WTC11 (cell line): ENCODE data around the gene CCDC24. TPM values are rescaled to one million over a fixed set of nuclear protein-coding genes. Genes with fewer than 3 reads are reported as not detected.

Source experiments
- ATAC-seq: fragments of 200-7000 bp; cut with Tn5 transposase; 2 replicates; pipeline ENCODE4 v1.10.0; 2021; ENCODE audit warnings: mild to moderate bottlenecking, moderate library complexity
- CTCF ChIA-PET: fragments of 300-600 bp; sonication (Branson Sonifier 250); formaldehyde crosslinking; loops from one replicate; lab custom pipeline; 2021; ENCODE audit warnings: antibody characterized with exemption; lab: Charles Lee
- POLR2A ChIA-PET: fragments of 350-600 bp; sonication (Branson Sonifier 250); formaldehyde crosslinking; loops from one replicate; lab custom pipeline; 2021; ENCODE audit warnings: antibody characterized with exemption; lab: Charles Lee
- DNase-seq: peaks from one replicate; pipeline ENCODE4 v3.0.0; 2021; ENCODE audit warnings: low spot score
- H3K27ac Mint-ChIP-seq: 2 replicates; pipeline ENCODE4 v1.8.0; 2021; ENCODE audit warnings: mixed read lengths
- H3K27me3 Mint-ChIP-seq: 2 replicates; pipeline ENCODE4 v1.8.0; 2021; ENCODE audit warnings: low read depth, mild to moderate bottlenecking, moderate library complexity, mixed read lengths
- H3K36me3 Mint-ChIP-seq: 2 replicates; pipeline ENCODE4 v1.8.0; 2021; ENCODE audit warnings: mixed read lengths
- H3K4me1 Mint-ChIP-seq: 2 replicates; pipeline ENCODE4 v1.8.0; 2022; ENCODE audit warnings: mixed read lengths
- H3K4me3 Mint-ChIP-seq: 2 replicates; pipeline ENCODE4 v1.8.0; 2021; ENCODE audit warnings: mild to moderate bottlenecking, moderate library complexity, mixed read lengths
- H3K9me3 Mint-ChIP-seq: 2 replicates; pipeline ENCODE4 v1.8.0; 2021; ENCODE audit warnings: mixed read lengths
- ATF1 ChIP-seq: sonication (generic); formaldehyde crosslinking; IDR thresholded peaks from 2 replicates; pipeline ENCODE4 v1.8.1; 2023; ENCODE audit warnings: mild to moderate bottlenecking, moderate library complexity, missing genetic modification reagents
- EMX1 ChIP-seq: fragments of 250-450 bp; sonication (Bioruptor Pico); IDR thresholded peaks from 2 replicates; pipeline ENCODE4 v1.8.0; 2021; ENCODE audit warnings: mild to moderate bottlenecking
- ETV6 ChIP-seq: sonication (generic); formaldehyde crosslinking; IDR thresholded peaks from 2 replicates; pipeline ENCODE4 v1.8.1; 2022; ENCODE audit warnings: mild to moderate bottlenecking, missing genetic modification reagents
- HMGA2 ChIP-seq: fragments of 250-450 bp; sonication (Bioruptor Pico); IDR thresholded peaks from 2 replicates; pipeline ENCODE4 v1.4.0; 2021; ENCODE audit warnings: mild to moderate bottlenecking, moderate library complexity
- IRF2 ChIP-seq: sonication (generic); formaldehyde crosslinking; IDR thresholded peaks from 2 replicates; pipeline ENCODE4 v1.8.0; 2022; ENCODE audit warnings: low read depth, missing genetic modification reagents, borderline replicate concordance
- JUN ChIP-seq: sonication (generic); formaldehyde crosslinking; IDR thresholded peaks from 2 replicates; pipeline ENCODE4 v1.8.0; 2023; ENCODE audit warnings: mild to moderate bottlenecking, missing genetic modification reagents
- KAT7 ChIP-seq: sonication (generic); formaldehyde crosslinking; IDR thresholded peaks from 2 replicates; pipeline ENCODE4 v1.8.1; 2023; ENCODE audit warnings: missing genetic modification reagents, mild to moderate bottlenecking, borderline replicate concordance
- MXD4 ChIP-seq: fragments of 250-450 bp; sonication (Bioruptor Pico); IDR thresholded peaks from 2 replicates; pipeline ENCODE4 v1.8.0; 2021; ENCODE audit warnings: mild to moderate bottlenecking, moderate library complexity, borderline replicate concordance
- PRRX2 ChIP-seq: fragments of 250-450 bp; sonication (Bioruptor Pico); IDR thresholded peaks from 2 replicates; pipeline ENCODE4 v1.8.0; 2021; ENCODE audit warnings: mild to moderate bottlenecking
- SMAD4 ChIP-seq: sonication (generic); formaldehyde crosslinking; IDR thresholded peaks from 2 replicates; pipeline ENCODE4 v1.8.0; 2022; ENCODE audit warnings: mild to moderate bottlenecking, missing genetic modification reagents
- TEAD1 ChIP-seq: sonication (generic); formaldehyde crosslinking; IDR thresholded peaks from 2 replicates; pipeline ENCODE4 v1.8.0; 2022; ENCODE audit warnings: mild to moderate bottlenecking, missing genetic modification reagents
- TEAD4 ChIP-seq: sonication (generic); formaldehyde crosslinking; IDR thresholded peaks from 2 replicates; pipeline ENCODE4 v1.8.0; 2022; ENCODE audit warnings: mild to moderate bottlenecking, missing genetic modification reagents
- ZBTB43 ChIP-seq: sonication (generic); formaldehyde crosslinking; IDR thresholded peaks from 2 replicates; pipeline ENCODE4 v1.8.1; 2023; ENCODE audit warnings: mild to moderate bottlenecking, missing genetic modification reagents
- ZNF219 ChIP-seq: sonication (generic); formaldehyde crosslinking; IDR thresholded peaks from 2 replicates; pipeline ENCODE4 v1.8.0; 2023; ENCODE audit warnings: missing genetic modification reagents, mild to moderate bottlenecking, borderline replicate concordance
- ZNF232 ChIP-seq: sonication (generic); formaldehyde crosslinking; IDR thresholded peaks from 2 replicates; pipeline ENCODE4 v1.8.0; 2022; ENCODE audit warnings: mild to moderate bottlenecking, missing genetic modification reagents
- ZNF423 ChIP-seq: fragments of 250-450 bp; sonication (Bioruptor Pico); IDR thresholded peaks from 2 replicates; pipeline ENCODE4 v2.1.2; 2022; ENCODE audit warnings: mild to moderate bottlenecking, moderate library complexity
- total RNA-seq: library from RNA; stranded (reverse); gene quantifications from 3 replicates; pipeline ENCODE4 v1.2.3, GENCODE V29; 2021
- TF ChIP-seq, protein P1 (sequence below): sonication (generic); formaldehyde crosslinking; IDR thresholded peaks from 2 replicates; pipeline ENCODE4 v1.8.1; 2023; ENCODE audit warnings: mild to moderate bottlenecking, missing genetic modification reagents, moderate library complexity
- TF ChIP-seq, protein P2 (sequence below): sonication (generic); formaldehyde crosslinking; conservative IDR thresholded peaks from 2 replicates; pipeline ENCODE4 v1.8.1; 2022; ENCODE audit warnings: mild to moderate bottlenecking, missing genetic modification reagents
- TF ChIP-seq, protein P3 (sequence below): sonication (generic); formaldehyde crosslinking; IDR thresholded peaks from 2 replicates; pipeline ENCODE4 v1.8.1; 2022; ENCODE audit warnings: mild to moderate bottlenecking, missing genetic modification reagents, moderate library complexity, borderline replicate concordance
- TF ChIP-seq, protein P4 (sequence below): sonication (generic); formaldehyde crosslinking; IDR thresholded peaks from 2 replicates; pipeline ENCODE4 v1.8.1; 2022; ENCODE audit warnings: mild to moderate bottlenecking, moderate library complexity, missing genetic modification reagents
- TF ChIP-seq, protein P5 (sequence below): sonication (generic); formaldehyde crosslinking; IDR thresholded peaks from 2 replicates; pipeline ENCODE4 v1.8.0; 2022; ENCODE audit warnings: mild to moderate bottlenecking, missing genetic modification reagents
- TF ChIP-seq, protein P6 (sequence below): sonication (generic); formaldehyde crosslinking; IDR thresholded peaks from 2 replicates; pipeline ENCODE4 v1.8.1; 2023; ENCODE audit warnings: mild to moderate bottlenecking, missing genetic modification reagents, borderline replicate concordance
- TF ChIP-seq, protein P7 (sequence below): sonication (generic); formaldehyde crosslinking; conservative IDR thresholded peaks from 2 replicates; pipeline ENCODE4 v1.8.1; 2023; ENCODE audit warnings: mild to moderate bottlenecking, low read depth, missing genetic modification reagents, moderate library complexity
- TF ChIP-seq, protein P8 (sequence below): fragments of 250-450 bp; sonication (Bioruptor Pico); IDR thresholded peaks from 2 replicates; pipeline ENCODE4 v1.9.0; 2021; ENCODE audit warnings: mild to moderate bottlenecking

Gene CCDC24
- total RNA-seq, 1 experiment from 2014 or later, result 12.1 TPM

DNA sequence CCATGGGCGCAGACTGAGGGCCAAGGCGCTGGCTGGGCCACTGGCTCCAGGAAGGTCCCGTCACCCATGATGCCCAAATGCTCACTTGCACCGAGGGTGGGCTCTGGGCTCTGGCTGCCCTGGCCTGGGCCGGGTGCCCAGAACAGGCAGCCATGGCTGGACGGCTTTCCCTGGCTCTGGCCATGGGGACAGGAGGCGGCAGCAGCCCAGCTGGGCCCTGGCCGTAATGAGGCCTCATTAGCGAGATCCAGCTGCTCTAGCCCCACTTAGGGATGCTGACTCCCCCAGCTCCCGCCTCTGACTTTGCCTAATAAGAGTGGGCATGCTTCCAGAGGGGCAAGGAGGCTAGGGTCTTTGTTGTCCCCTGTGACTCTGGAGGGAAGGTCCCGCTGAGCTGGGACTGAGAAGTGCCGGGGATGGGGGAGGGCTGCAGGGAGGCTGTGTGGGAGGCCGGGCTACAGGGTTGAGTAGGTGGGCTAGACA, 28.1 kb downstream of the CCDC24 start:
- Mint-ChIP-seq H3K9me3 (no peaks in the 10 kb centered on the region), H3K36me3 (0 out of 2 replicates have a peak, but pooled peaks cover 4% of the 10 kb centered on the region), H3K4me3 (no peak overlapping the region)
- ATAC-seq, result no peak
- CTCF ChIA-PET, result interaction anchor here (0.6 to 2.2 kb wide), 3 partner anchors 11 to 17 kb away, joined by 3 to 11 read pairs (median 9); no protein-coding TSS in a partner anchor
- TF ChIP-seq, protein P1, sequence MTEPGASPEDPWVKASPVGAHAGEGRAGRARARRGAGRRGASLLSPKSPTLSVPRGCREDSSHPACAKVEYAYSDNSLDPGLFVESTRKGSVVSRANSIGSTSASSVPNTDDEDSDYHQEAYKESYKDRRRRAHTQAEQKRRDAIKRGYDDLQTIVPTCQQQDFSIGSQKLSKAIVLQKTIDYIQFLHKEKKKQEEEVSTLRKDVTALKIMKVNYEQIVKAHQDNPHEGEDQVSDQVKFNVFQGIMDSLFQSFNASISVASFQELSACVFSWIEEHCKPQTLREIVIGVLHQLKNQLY (CRISPR knock-in tag), result no peak
- TF ChIP-seq ZBTB43 (CRISPR knock-in tag), result no peak
- no peak for TF ChIP-seq IRF2
- TF ChIP-seq EMX1 (CRISPR knock-in tag), result no peak
- TF ChIP-seq, protein P2, sequence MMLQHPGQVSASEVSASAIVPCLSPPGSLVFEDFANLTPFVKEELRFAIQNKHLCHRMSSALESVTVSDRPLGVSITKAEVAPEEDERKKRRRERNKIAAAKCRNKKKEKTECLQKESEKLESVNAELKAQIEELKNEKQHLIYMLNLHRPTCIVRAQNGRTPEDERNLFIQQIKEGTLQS, result no peak
- TF ChIP-seq, protein P3, sequence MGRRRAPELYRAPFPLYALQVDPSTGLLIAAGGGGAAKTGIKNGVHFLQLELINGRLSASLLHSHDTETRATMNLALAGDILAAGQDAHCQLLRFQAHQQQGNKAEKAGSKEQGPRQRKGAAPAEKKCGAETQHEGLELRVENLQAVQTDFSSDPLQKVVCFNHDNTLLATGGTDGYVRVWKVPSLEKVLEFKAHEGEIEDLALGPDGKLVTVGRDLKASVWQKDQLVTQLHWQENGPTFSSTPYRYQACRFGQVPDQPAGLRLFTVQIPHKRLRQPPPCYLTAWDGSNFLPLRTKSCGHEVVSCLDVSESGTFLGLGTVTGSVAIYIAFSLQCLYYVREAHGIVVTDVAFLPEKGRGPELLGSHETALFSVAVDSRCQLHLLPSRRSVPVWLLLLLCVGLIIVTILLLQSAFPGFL (CRISPR knock-in tag), result no peak
- no peak for TF ChIP-seq TEAD4 (CRISPR knock-in tag)
- no peak for TF ChIP-seq MXD4
- TF ChIP-seq HMGA2 (CRISPR knock-in tag), result no peak
- no peak for TF ChIP-seq ATF1
- TF ChIP-seq SMAD4, result no peak
- TF ChIP-seq, protein P4, sequence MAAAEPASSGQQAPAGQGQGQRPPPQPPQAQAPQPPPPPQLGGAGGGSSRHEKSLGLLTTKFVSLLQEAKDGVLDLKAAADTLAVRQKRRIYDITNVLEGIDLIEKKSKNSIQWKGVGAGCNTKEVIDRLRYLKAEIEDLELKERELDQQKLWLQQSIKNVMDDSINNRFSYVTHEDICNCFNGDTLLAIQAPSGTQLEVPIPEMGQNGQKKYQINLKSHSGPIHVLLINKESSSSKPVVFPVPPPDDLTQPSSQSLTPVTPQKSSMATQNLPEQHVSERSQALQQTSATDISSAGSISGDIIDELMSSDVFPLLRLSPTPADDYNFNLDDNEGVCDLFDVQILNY (CRISPR knock-in tag), result no peak
- TF ChIP-seq TEAD1 (CRISPR knock-in tag), result no peak
- no peak for TF ChIP-seq JUN (CRISPR knock-in tag)
- TF ChIP-seq, protein P5, sequence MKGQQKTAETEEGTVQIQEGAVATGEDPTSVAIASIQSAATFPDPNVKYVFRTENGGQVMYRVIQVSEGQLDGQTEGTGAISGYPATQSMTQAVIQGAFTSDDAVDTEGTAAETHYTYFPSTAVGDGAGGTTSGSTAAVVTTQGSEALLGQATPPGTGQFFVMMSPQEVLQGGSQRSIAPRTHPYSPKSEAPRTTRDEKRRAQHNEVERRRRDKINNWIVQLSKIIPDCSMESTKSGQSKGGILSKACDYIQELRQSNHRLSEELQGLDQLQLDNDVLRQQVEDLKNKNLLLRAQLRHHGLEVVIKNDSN (CRISPR knock-in tag), result no peak
- no peak for TF ChIP-seq PRRX2 (CRISPR knock-in tag)
- TF ChIP-seq, all 79 proteins: peak for 0
- H3K27ac Mint-ChIP-seq, result no peak overlapping the region
- POLR2A ChIA-PET, result no interaction called here
- no peaks in the 10 kb centered on the region for H3K4me1 Mint-ChIP-seq
- no peaks in the 10 kb centered on the region for H3K27me3 Mint-ChIP-seq
- no peak for DNase-seq

GRCh38 chr1:44020464-44020863, 29.1 kb downstream of the CCDC24 start:
- no peak for ATAC-seq
- Mint-ChIP-seq H3K4me3 (no peak overlapping the region), H3K27ac (no peak overlapping the region), H3K4me1 (peaks cover 3% of the 10 kb centered on the region), H3K9me3 (no peaks in the 10 kb centered on the region), H3K27me3 (no peaks in the 10 kb centered on the region), H3K36me3 (0 out of 2 replicates have a peak, but pooled peaks cover 4% of the 10 kb centered on the region)
- ChIA-PET CTCF (interaction anchor here (1.8 to 2.5 kb wide), 3 partner anchors 15 to 16 kb away, joined by 9 to 12 read pairs (median 11); no protein-coding TSS in a partner anchor), POLR2A (interaction anchor here (1.0 kb wide), 1 partner anchor 24 kb away, joined by 5 read pairs; no protein-coding TSS in a partner anchor)
- DNase-seq, result no peak
- TF ChIP-seq ZNF219 (CRISPR knock-in tag) (no peak), KAT7 (CRISPR knock-in tag) (no peak), ZNF232 (CRISPR knock-in tag) (no peak), ATF1 (no peak), PRRX2 (CRISPR knock-in tag) (no peak), ZNF423 (CRISPR knock-in tag) (no peak), ETV6 (CRISPR knock-in tag) (no peak)
- TF ChIP-seq, protein P6, sequence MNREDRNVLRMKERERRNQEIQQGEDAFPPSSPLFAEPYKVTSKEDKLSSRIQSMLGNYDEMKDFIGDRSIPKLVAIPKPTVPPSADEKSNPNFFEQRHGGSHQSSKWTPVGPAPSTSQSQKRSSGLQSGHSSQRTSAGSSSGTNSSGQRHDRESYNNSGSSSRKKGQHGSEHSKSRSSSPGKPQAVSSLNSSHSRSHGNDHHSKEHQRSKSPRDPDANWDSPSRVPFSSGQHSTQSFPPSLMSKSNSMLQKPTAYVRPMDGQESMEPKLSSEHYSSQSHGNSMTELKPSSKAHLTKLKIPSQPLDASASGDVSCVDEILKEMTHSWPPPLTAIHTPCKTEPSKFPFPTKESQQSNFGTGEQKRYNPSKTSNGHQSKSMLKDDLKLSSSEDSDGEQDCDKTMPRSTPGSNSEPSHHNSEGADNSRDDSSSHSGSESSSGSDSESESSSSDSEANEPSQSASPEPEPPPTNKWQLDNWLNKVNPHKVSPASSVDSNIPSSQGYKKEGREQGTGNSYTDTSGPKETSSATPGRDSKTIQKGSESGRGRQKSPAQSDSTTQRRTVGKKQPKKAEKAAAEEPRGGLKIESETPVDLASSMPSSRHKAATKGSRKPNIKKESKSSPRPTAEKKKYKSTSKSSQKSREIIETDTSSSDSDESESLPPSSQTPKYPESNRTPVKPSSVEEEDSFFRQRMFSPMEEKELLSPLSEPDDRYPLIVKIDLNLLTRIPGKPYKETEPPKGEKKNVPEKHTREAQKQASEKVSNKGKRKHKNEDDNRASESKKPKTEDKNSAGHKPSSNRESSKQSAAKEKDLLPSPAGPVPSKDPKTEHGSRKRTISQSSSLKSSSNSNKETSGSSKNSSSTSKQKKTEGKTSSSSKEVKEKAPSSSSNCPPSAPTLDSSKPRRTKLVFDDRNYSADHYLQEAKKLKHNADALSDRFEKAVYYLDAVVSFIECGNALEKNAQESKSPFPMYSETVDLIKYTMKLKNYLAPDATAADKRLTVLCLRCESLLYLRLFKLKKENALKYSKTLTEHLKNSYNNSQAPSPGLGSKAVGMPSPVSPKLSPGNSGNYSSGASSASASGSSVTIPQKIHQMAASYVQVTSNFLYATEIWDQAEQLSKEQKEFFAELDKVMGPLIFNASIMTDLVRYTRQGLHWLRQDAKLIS, result no peak
- TF ChIP-seq, protein P7, sequence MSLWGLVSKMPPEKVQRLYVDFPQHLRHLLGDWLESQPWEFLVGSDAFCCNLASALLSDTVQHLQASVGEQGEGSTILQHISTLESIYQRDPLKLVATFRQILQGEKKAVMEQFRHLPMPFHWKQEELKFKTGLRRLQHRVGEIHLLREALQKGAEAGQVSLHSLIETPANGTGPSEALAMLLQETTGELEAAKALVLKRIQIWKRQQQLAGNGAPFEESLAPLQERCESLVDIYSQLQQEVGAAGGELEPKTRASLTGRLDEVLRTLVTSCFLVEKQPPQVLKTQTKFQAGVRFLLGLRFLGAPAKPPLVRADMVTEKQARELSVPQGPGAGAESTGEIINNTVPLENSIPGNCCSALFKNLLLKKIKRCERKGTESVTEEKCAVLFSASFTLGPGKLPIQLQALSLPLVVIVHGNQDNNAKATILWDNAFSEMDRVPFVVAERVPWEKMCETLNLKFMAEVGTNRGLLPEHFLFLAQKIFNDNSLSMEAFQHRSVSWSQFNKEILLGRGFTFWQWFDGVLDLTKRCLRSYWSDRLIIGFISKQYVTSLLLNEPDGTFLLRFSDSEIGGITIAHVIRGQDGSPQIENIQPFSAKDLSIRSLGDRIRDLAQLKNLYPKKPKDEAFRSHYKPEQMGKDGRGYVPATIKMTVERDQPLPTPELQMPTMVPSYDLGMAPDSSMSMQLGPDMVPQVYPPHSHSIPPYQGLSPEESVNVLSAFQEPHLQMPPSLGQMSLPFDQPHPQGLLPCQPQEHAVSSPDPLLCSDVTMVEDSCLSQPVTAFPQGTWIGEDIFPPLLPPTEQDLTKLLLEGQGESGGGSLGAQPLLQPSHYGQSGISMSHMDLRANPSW (CRISPR knock-in tag), result no peak
- TF ChIP-seq, protein P8, sequence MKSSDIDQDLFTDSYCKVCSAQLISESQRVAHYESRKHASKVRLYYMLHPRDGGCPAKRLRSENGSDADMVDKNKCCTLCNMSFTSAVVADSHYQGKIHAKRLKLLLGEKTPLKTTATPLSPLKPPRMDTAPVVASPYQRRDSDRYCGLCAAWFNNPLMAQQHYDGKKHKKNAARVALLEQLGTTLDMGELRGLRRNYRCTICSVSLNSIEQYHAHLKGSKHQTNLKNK, result no peak
